Peyer's patch (tissue), 4 donors: Measurements from ENCODE around the gene TSSK2. TPM values are rescaled to one million over a fixed set of nuclear protein-coding genes. Genes with fewer than 3 reads are reported as not detected.

Source experiments
- DNase-seq, 3 donors: peaks; one replicate each; pipeline ENCODE4 v3.0.0-alpha.2; 2017 to 2019
- H3K27ac ChIP-seq, 4 donors: fragments of 200-600 bp; sonication (generic); one replicate each; pipeline ENCODE4 v1.5.1; 2016 to 2019
- H3K27me3 ChIP-seq, 2 donors: fragments of 200-600 bp; sonication (generic); one replicate each; pipeline ENCODE4 v1.5.1; 2019
- H3K36me3 ChIP-seq, 3 donors: fragments of 200-600 bp; sonication (generic); one replicate each; pipeline ENCODE4 v1.5.1; 2016 to 2019
- H3K4me1 ChIP-seq, 4 donors: fragments of 200-600 bp; sonication (generic); one replicate each; pipeline ENCODE4 v1.5.1; 2016 to 2019
- H3K4me3 ChIP-seq, 4 donors: fragments of 200-600 bp; sonication (generic); 1 replicate in 3 of 4; 2 replicates in 1 of 4; pipeline ENCODE4 v1.5.1; 2016 to 2019; ENCODE audit warnings: mild to moderate bottlenecking in 1 of 4
- H3K9me3 ChIP-seq, 4 donors: fragments of 200-600 bp; sonication (generic); one replicate each; pipeline ENCODE4 v1.5.1; 2016 to 2019; ENCODE audit warnings: mild to moderate bottlenecking in 1 of 4
- POLR2A ChIP-seq, 2 donors: fragments of 450-650 bp; IDR thresholded peaks; one replicate each; pipeline ENCODE4 v1.5.1; 2017; ENCODE audit warnings: antibody characterized with exemption in 2 of 2, mild to moderate bottlenecking in 2 of 2, moderate library complexity in 2 of 2
- total RNA-seq, 4 donors: library from RNA; depleted of rRNA; stranded (reverse); fragments of >200 nt; gene quantifications; one replicate each; pipeline ENCODE4 v1.1.0, GENCODE V29; 2016
- TF ChIP-seq, protein P1 (sequence below), 6 experiments: fragments of 450-650 bp in 4 of 6; fragments of 200-600 bp in 2 of 6; sonication (generic) in 1 of 6; IDR thresholded peaks; one replicate each; pipeline ENCODE4 v1.5.1; 2017 to 2019; ENCODE audit warnings: antibody characterized with exemption in 6 of 6, mild to moderate bottlenecking in 3 of 6, moderate library complexity in 1 of 6

TSSK2 gene
- total RNA-seq, 4 donors from 2014 or later = 0.85 TPM; not detected in 3

GRCh38 chr22:19115628-19116027, 15.5 kb upstream of the TSSK2 start:
- Histone ChIP-seq H3K4me3 (no peak overlapping the region), H3K4me1 (peaks cover 0 to 42% (median 31%) of the 10 kb centered on the region in 4 donors), H3K27ac (no peak overlapping the region), H3K27me3 (no peaks in the 10 kb centered on the region), H3K9me3 (no peaks in the 10 kb centered on the region), H3K36me3 (no peaks in the 10 kb centered on the region)
- TF ChIP-seq, protein P1, sequence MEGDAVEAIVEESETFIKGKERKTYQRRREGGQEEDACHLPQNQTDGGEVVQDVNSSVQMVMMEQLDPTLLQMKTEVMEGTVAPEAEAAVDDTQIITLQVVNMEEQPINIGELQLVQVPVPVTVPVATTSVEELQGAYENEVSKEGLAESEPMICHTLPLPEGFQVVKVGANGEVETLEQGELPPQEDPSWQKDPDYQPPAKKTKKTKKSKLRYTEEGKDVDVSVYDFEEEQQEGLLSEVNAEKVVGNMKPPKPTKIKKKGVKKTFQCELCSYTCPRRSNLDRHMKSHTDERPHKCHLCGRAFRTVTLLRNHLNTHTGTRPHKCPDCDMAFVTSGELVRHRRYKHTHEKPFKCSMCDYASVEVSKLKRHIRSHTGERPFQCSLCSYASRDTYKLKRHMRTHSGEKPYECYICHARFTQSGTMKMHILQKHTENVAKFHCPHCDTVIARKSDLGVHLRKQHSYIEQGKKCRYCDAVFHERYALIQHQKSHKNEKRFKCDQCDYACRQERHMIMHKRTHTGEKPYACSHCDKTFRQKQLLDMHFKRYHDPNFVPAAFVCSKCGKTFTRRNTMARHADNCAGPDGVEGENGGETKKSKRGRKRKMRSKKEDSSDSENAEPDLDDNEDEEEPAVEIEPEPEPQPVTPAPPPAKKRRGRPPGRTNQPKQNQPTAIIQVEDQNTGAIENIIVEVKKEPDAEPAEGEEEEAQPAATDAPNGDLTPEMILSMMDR (IDR thresholded peaks at IDR 0.05) = peak in 1 of 6 experiments; percentile 6
- no peak for TF ChIP-seq POLR2A (IDR thresholded peaks at IDR 0.05)
- peak in 1 of 3 donors; percentile 12 for DNase-seq

- TF ChIP-seq, protein P1 (IDR thresholded peaks at IDR 0.05) = no peak
- no peak for TF ChIP-seq POLR2A (IDR thresholded peaks at IDR 0.05)
- no peaks in the 10 kb centered on the region for H3K27me3 ChIP-seq
- peak in 2 of 3 donors; percentile 57 to 65 for DNase-seq
- H3K36me3 ChIP-seq = no peaks in the 10 kb centered on the region
- no peak overlapping the region for H3K4me3 ChIP-seq
- H3K27ac ChIP-seq = peak overlapping the region in 1 of 4 donors; percentile 25
- no peaks in the 10 kb centered on the region for H3K9me3 ChIP-seq
- H3K4me1 ChIP-seq = peaks cover 0 to 47% (median 35%) of the 10 kb centered on the region in 4 donors
These were observed 14.0 kb upstream of the TSSK2 start for GRCh38 chr22:19117111-19117512.

DNA sequence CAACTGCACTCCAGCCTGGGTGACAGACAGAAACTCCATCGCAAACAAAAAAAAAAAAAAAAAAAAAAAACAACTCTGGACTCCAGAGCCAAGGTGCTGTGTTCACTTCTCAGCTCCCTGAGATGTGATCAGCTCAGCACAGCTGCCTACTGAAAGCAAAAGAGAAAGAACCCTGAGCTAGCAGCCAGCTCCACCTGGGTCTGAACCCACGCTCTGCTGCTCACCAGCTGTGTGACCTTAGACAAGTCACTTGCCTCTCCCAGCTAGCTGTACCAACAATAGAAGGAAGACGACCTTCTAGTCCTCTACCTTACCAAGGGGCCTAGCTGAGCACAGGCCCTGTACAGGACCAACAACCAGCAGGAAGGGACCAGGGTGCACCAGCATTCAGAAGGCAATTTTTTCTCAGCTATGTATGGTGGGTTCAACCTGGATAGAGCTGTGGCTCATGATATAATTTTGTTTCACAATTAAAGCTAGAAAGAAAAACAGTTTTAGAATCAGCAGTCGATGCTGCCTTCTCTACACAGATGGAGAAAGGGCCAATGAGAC, 12.7 kb upstream of the TSSK2 start:
- TF ChIP-seq, protein P1 (IDR thresholded peaks at IDR 0.05) = no peak
- TF ChIP-seq POLR2A (IDR thresholded peaks at IDR 0.05) = no peak
- H3K9me3 ChIP-seq = no peaks in the 10 kb centered on the region
- no peaks in the 10 kb centered on the region for H3K36me3 ChIP-seq
- DNase-seq = peak in 1 of 3 donors; percentile 23
- no peak overlapping the region for H3K27ac ChIP-seq
- H3K4me3 ChIP-seq = no peak overlapping the region
- peaks cover 5 to 53% (median 37%) of the 10 kb centered on the region in 4 donors for H3K4me1 ChIP-seq
- H3K27me3 ChIP-seq = no peaks in the 10 kb centered on the region

DNA sequence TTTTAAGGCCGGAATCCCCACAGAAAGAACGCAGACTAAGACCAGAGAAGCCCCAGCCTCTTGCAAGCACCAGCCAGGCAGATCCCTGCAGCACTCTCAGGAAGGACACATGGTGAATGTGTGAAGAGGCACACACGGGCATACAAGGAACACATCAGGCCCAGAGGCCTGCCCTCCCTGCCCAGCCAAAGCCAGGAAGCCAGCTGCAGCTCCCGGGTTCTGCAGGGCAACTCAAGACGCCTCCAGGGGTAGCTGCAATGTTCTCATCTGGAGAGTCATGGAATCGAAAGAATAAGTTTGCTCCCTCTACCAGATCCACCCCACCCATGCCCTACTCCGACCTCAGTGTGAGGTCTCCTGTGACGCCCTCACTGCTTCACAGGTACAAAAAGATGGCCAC, 11.2 kb upstream of the TSSK2 start:
- H3K27me3 ChIP-seq = no peaks in the 10 kb centered on the region
- TF ChIP-seq POLR2A (IDR thresholded peaks at IDR 0.05) = no peak
- TF ChIP-seq, protein P1 (IDR thresholded peaks at IDR 0.05) = no peak
- DNase-seq = no peak
- no peak overlapping the region for H3K27ac ChIP-seq
- H3K9me3 ChIP-seq = no peaks in the 10 kb centered on the region
- H3K4me1 ChIP-seq = peaks cover 5 to 53% (median 37%) of the 10 kb centered on the region in 4 donors
- no peak overlapping the region for H3K4me3 ChIP-seq
- H3K36me3 ChIP-seq = no peaks in the 10 kb centered on the region

DNA sequence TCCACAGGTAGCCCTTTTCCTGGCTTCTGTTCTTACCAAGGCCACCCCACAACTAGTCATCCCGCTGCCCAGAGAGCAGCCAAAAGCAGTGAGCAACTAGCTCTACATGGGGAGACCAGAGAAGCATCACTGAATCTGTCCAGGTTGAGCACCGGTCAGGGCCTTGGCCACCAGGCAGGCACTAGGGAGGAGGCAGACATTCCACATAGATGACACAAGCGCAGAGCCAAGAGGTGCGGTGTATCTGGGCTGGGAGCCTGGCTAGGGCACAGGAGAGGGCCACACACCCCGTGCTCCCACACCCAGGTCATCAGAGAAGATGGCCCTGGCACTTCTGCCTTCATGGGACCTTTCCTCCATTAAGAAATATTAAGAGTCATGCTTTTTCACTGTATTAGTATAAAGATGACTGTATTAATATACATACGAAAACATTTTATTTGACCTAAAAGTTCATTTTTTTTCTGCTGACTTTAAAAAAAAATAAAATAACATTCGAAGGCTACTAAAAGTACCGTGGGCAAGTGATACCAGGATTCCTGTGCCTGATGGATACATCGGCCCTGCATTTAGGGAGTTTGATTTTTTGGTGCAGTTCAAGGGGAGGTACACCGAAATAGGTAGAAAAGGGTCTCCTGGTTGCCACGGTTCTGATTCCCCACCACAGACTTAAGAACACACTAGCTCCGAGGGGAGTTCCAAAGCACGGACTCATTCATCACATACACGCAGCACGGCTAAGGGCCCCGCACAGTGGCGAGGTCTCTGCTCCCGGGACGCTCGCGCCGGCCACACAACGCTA, 10.1 kb upstream of the TSSK2 start:
- TF ChIP-seq, protein P1 (IDR thresholded peaks at IDR 0.05) = no peak
- TF ChIP-seq POLR2A (IDR thresholded peaks at IDR 0.05) = peak; percentile 73 to 87
- DNase-seq = peak in 2 of 3 donors; percentile 80 to 86
- Histone ChIP-seq H3K4me3 (peak overlapping the region; percentile 78 to 99 (median 82)), H3K4me1 (peaks cover 5 to 53% (median 34%) of the 10 kb centered on the region in 4 donors), H3K36me3 (no peaks in the 10 kb centered on the region), H3K27ac (peak overlapping the region; percentile 93 to 97 (median 96)), H3K27me3 (no peaks in the 10 kb centered on the region), H3K9me3 (no peaks in the 10 kb centered on the region)
